HepG2 (cell line): ENCODE measurements around the gene TMEM14C. TPM values are rescaled to one million over a fixed set of nuclear protein-coding genes. Genes with fewer than 3 reads are reported as not detected.

Source experiments
- ERF ChIP-seq: IDR thresholded peaks from 2 replicates; pipeline ENCODE4 v1.6.1; 2018; ENCODE audit warnings: missing biosample characterization, missing genetic modification reagents
- GATA4 ChIP-seq: sonication (generic); IDR thresholded peaks from 2 replicates; pipeline ENCODE4 v1.6.1; 2016; ENCODE audit warnings: antibody characterized with exemption, low read depth, borderline replicate concordance
- HNF4G ChIP-seq, 2 experiments: sonication (generic) in 1 of 2; formaldehyde crosslinking in 1 of 2; IDR thresholded peaks; 2 replicates each; pipeline versions ENCODE4 v1.4.0 to v1.6.1; 2011 to 2020; ENCODE audit warnings: borderline replicate concordance in 2 of 2, low read depth in 2 of 2, mild to moderate bottlenecking in 2 of 2, low read length in 1 of 2, missing genetic modification reagents in 1 of 2, moderate library complexity in 1 of 2
- IRF2 ChIP-seq: IDR thresholded peaks from 2 replicates; pipeline ENCODE4 v1.6.1; 2018; ENCODE audit warnings: missing genetic modification reagents, missing compliant biosample characterization
- KDM5A ChIP-seq: fragments of 200-600 bp; sonication (generic); IDR thresholded peaks from 2 replicates; pipeline ENCODE4 v1.7.0; 2018; ENCODE audit warnings: antibody characterized with exemption, mild to moderate bottlenecking, low read length, borderline replicate concordance
- SMARCE1 ChIP-seq: fragments of 450-650 bp; IDR thresholded peaks from 2 replicates; pipeline ENCODE4 v1.6.1; 2017; ENCODE audit warnings: borderline replicate concordance
- SOX6 ChIP-seq, 2 experiments: fragments of 450-650 bp in 1 of 2; sonication (generic) in 1 of 2; formaldehyde crosslinking in 1 of 2; IDR thresholded peaks; 2 replicates each; pipeline versions ENCODE4 v1.4.0 to v1.6.1; 2017 to 2020; ENCODE audit warnings: antibody characterized with exemption in 1 of 2, mild to moderate bottlenecking in 1 of 2, missing genetic modification reagents in 1 of 2
- TAF15 ChIP-seq: fragments of 200-400 bp; formaldehyde crosslinking; IDR thresholded peaks from one replicate; pipeline ENCODE4 v1.6.1; 2018; ENCODE audit warnings: mild to moderate bottlenecking, low read depth, low read length; ENCODE audit not compliant: poor library complexity, severe bottlenecking
- ZBTB38 ChIP-seq: sonication (generic); formaldehyde crosslinking; IDR thresholded peaks from 2 replicates; pipeline ENCODE4 v1.5.1; 2020; ENCODE audit warnings: mild to moderate bottlenecking, missing genetic modification reagents
- ZNF333 ChIP-seq: sonication (generic); formaldehyde crosslinking; IDR thresholded peaks from 2 replicates; pipeline ENCODE4 v1.4.0; 2020; ENCODE audit warnings: mild to moderate bottlenecking, missing genetic modification reagents, borderline replicate concordance
- ZNF446 ChIP-seq: sonication (generic); formaldehyde crosslinking; IDR thresholded peaks from 2 replicates; pipeline ENCODE4 v1.5.0; 2020; ENCODE audit warnings: mild to moderate bottlenecking, missing genetic modification reagents
- ZNF501 ChIP-seq: sonication (generic); formaldehyde crosslinking; IDR thresholded peaks from 2 replicates; pipeline ENCODE4 v1.5.1; 2020; ENCODE audit warnings: mild to moderate bottlenecking, moderate library complexity, missing genetic modification reagents
- ZNF746 ChIP-seq: sonication (generic); formaldehyde crosslinking; IDR thresholded peaks from 2 replicates; pipeline ENCODE4 v1.8.0; 2022; ENCODE audit warnings: mild to moderate bottlenecking, missing genetic modification reagents
- ZNF768 ChIP-seq: sonication (generic); formaldehyde crosslinking; IDR thresholded peaks from 2 replicates; pipeline ENCODE4 v1.4.0; 2020; ENCODE audit warnings: missing genetic modification reagents
- ZNF773 ChIP-seq: sonication (generic); formaldehyde crosslinking; IDR thresholded peaks from 2 replicates; pipeline ENCODE4 v1.4.0; 2020; ENCODE audit warnings: missing genetic modification reagents, borderline replicate concordance
- ZZZ3 ChIP-seq: sonication (generic); formaldehyde crosslinking; IDR thresholded peaks from 2 replicates; pipeline ENCODE4 v1.4.0; 2020; ENCODE audit warnings: missing genetic modification reagents, mild to moderate bottlenecking, borderline replicate concordance
- polyA plus RNA-seq, 8 experiments: library from polyadenylated mRNA; depleted of rRNA in 3 of 8; stranded (reverse) in 7 of 8; unstranded in 1 of 8; fragments of >200 nt; fragmentation: Illumina TruSeq in 4 of 8; extraction: Trizol in 4 of 8; gene quantifications; 2 replicates each; pipeline versions ENCODE4 v1.2.1 to v1.2.3, GENCODE V29; 2011 to 2016; ENCODE audit warnings: low read depth in 4 of 8, missing spikeins in 1 of 8, mixed read lengths in 1 of 8; ENCODE audit not compliant: insufficient read depth in 1 of 8
- total RNA-seq, 5 experiments: library from RNA; depleted of rRNA; stranded (reverse); fragments of >200 nt; fragmentation: Illumina TruSeq; extraction: Trizol; gene quantifications; 2 replicates each; pipeline ENCODE4 v1.2.3, GENCODE V29; 2016; ENCODE audit warnings: low read depth in 1 of 5
- TF ChIP-seq, protein P1 (sequence below), 2 experiments: sonication (generic) in 1 of 2; formaldehyde crosslinking in 1 of 2; IDR thresholded peaks; 2 replicates each; pipeline versions ENCODE4 v1.4.0 to v1.6.1; 2018 to 2020; ENCODE audit warnings: missing genetic modification reagents in 2 of 2, borderline replicate concordance in 1 of 2, low read depth in 1 of 2, mild to moderate bottlenecking in 1 of 2, missing biosample characterization in 1 of 2
- TF ChIP-seq, protein P2 (sequence below): sonication (generic); formaldehyde crosslinking; IDR thresholded peaks from 2 replicates; pipeline ENCODE4 v1.8.0; 2022; ENCODE audit warnings: mild to moderate bottlenecking, missing genetic modification reagents, moderate library complexity
- TF ChIP-seq, protein P3 (sequence below): sonication (generic); formaldehyde crosslinking; IDR thresholded peaks from 2 replicates; pipeline ENCODE4 v1.5.1; 2020; ENCODE audit warnings: mild to moderate bottlenecking, missing genetic modification reagents, moderate library complexity
- TF ChIP-seq, protein P4 (sequence below): sonication (generic); formaldehyde crosslinking; IDR thresholded peaks from 2 replicates; pipeline ENCODE4 v1.5.0; 2020; ENCODE audit warnings: mild to moderate bottlenecking, missing genetic modification reagents

TMEM14C gene
- total and polyA plus RNA-seq, 2 of the 13 experiments (the other 11 are each of a cell fraction or from before 2014, with no cell fraction given), result 184 TPM

DNA sequence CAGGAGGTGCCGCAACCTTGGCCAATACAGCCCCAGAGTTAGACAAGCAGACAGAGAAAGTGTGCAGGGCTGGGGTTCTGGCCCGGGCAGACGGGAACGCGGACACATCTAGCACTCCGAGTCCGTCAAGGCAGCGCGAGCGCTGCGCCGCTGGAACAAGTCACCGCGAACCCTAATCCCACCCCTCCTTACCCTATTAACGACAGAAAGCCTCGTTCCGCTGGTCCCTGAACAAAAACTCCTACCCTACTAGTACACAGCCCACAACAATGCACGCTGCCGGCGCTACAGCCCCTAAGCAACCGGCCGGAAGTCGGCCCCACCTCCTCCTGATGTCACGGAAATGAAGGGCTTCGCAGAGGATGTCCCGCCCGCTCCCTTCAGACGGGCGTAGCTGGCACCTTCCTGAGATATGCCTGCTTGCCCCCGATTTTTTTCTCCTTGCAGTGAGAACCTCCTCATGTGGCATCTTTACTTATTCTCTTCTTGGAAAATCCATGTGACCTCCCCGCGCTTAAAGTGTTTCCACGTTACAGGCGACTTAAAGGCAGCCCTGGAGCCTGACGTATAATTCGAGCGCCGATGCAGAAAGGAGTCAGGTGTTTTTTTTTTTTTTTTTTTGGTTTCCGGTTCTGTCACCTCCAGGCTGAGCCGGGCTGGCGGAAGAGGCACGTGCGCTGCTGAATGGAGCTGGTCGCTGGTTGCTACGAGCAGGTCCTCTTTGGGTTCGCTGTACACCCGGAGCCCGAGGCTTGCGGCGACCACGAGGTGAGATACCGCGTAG lies 28.4 kb upstream of the TMEM14C start, which contains the start of the genes C6orf52 and PAK1IP1 (continued):
- TF ChIP-seq, protein P1, sequence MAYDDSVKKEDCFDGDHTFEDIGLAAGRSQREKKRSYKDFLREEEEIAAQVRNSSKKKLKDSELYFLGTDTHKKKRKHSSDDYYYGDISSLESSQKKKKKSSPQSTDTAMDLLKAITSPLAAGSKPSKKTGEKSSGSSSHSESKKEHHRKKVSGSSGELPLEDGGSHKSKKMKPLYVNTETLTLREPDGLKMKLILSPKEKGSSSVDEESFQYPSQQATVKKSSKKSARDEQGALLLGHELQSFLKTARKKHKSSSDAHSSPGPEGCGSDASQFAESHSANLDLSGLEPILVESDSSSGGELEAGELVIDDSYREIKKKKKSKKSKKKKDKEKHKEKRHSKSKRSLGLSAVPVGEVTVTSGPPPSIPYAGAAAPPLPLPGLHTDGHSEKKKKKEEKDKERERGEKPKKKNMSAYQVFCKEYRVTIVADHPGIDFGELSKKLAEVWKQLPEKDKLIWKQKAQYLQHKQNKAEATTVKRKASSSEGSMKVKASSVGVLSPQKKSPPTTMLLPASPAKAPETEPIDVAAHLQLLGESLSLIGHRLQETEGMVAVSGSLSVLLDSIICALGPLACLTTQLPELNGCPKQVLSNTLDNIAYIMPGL (CRISPR knock-in tag; IDR thresholded peaks at IDR 0.05; ENCODE audit: borderline replicate concordance in 1 of 2, low read depth in 1 of 2), result peak; percentile 54 to 71; a peak in 3 of 4 replicates
- TF ChIP-seq GATA4, result peak; percentile 83
- 0 out of 2 replicates have a peak, but pooled peaks have one; percentile 38 for TF ChIP-seq ZNF333 (CRISPR knock-in tag)
- TF ChIP-seq IRF2 (CRISPR knock-in tag), result peak; percentile 90; the same call in 1 of the 2 replicates
- TF ChIP-seq ERF (CRISPR knock-in tag), result peak; percentile 76
- TF ChIP-seq, protein P2, sequence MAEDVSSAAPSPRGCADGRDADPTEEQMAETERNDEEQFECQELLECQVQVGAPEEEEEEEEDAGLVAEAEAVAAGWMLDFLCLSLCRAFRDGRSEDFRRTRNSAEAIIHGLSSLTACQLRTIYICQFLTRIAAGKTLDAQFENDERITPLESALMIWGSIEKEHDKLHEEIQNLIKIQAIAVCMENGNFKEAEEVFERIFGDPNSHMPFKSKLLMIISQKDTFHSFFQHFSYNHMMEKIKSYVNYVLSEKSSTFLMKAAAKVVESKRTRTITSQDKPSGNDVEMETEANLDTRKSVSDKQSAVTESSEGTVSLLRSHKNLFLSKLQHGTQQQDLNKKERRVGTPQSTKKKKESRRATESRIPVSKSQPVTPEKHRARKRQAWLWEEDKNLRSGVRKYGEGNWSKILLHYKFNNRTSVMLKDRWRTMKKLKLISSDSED (CRISPR knock-in tag), result no peak
- no peak for TF ChIP-seq HNF4G (IDR thresholded peaks at IDR 0.05; ENCODE audit: borderline replicate concordance, low read depth, low read length)
- TF ChIP-seq HNF4G (CRISPR knock-in tag; IDR thresholded peaks at IDR 0.05; ENCODE audit: borderline replicate concordance, low read depth), result no peak
- TF ChIP-seq, protein P3, sequence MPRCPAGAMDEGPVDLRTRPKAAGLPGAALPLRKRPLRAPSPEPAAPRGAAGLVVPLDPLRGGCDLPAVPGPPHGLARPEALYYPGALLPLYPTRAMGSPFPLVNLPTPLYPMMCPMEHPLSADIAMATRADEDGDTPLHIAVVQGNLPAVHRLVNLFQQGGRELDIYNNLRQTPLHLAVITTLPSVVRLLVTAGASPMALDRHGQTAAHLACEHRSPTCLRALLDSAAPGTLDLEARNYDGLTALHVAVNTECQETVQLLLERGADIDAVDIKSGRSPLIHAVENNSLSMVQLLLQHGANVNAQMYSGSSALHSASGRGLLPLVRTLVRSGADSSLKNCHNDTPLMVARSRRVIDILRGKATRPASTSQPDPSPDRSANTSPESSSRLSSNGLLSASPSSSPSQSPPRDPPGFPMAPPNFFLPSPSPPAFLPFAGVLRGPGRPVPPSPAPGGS (CRISPR knock-in tag), result no peak
- peak; percentile 40 for TF ChIP-seq ZNF768 (CRISPR knock-in tag)
- no peak for TF ChIP-seq TAF15
- no peak for TF ChIP-seq ZNF773 (CRISPR knock-in tag)
- peak; percentile 94; the same call in 1 of the 2 replicates for TF ChIP-seq KDM5A
- TF ChIP-seq SOX6 (IDR thresholded peaks at IDR 0.05), result no peak
- peak; percentile 79 for TF ChIP-seq SOX6 (CRISPR knock-in tag; IDR thresholded peaks at IDR 0.05)
- TF ChIP-seq SMARCE1, result no peak
- TF ChIP-seq, protein P4, sequence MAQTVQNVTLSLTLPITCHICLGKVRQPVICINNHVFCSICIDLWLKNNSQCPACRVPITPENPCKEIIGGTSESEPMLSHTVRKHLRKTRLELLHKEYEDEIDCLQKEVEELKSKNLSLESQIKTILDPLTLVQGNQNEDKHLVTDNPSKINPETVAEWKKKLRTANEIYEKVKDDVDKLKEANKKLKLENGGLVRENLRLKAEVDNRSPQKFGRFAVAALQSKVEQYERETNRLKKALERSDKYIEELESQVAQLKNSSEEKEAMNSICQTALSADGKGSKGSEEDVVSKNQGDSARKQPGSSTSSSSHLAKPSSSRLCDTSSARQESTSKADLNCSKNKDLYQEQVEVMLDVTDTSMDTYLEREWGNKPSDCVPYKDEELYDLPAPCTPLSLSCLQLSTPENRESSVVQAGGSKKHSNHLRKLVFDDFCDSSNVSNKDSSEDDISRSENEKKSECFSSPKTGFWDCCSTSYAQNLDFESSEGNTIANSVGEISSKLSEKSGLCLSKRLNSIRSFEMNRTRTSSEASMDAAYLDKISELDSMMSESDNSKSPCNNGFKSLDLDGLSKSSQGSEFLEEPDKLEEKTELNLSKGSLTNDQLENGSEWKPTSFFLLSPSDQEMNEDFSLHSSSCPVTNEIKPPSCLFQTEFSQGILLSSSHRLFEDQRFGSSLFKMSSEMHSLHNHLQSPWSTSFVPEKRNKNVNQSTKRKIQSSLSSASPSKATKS (CRISPR knock-in tag), result no peak
- TF ChIP-seq ZNF446 (CRISPR knock-in tag), result no peak
- TF ChIP-seq ZZZ3, result no peak; the same call in 1 of the 2 replicates
- peak; percentile 67; the same call in 1 of the 2 replicates for TF ChIP-seq ZBTB38 (CRISPR knock-in tag)
- peak; percentile 96 for TF ChIP-seq ZNF501 (CRISPR knock-in tag)
- no peak; the same call in 1 of the 2 replicates for TF ChIP-seq ZNF746 (CRISPR knock-in tag)
